GM23338 (cell line): ENCODE results near the gene CTNND2. TPM values are rescaled to one million over a fixed set of nuclear protein-coding genes. Genes with fewer than 3 reads are reported as not detected.

Source experiments
- ATAC-seq: fragments of 200-7000 bp; cut with Tn5 transposase; 3 replicates; pipeline ENCODE4 v1.9.1; 2020
- DNase-seq: peaks from one replicate; pipeline ENCODE4 v3.0.0-alpha.2; 2015; ENCODE audit warnings: low spot score
- H2AFZ ChIP-seq: fragments of 200-600 bp; sonication (generic); 2 replicates; pipeline ENCODE4 v1.8.0; 2016; ENCODE audit warnings: antibody characterized with exemption, mild to moderate bottlenecking, moderate library complexity
- H3F3A ChIP-seq: fragments of 200-600 bp; sonication (generic); replicated peaks from 2 replicates; pipeline ENCODE4 v1.8.0; 2017; ENCODE audit warnings: antibody characterized with exemption, mixed run types, low read depth
- H3K27ac ChIP-seq: fragments of 200-600 bp; sonication (generic); 2 replicates; pipeline ENCODE4 v1.6.1; 2016; ENCODE audit warnings: low read depth
- H3K27me3 ChIP-seq: fragments of 200-600 bp; sonication (generic); 2 replicates; pipeline ENCODE4 v1.8.0; 2016; ENCODE audit warnings: mild to moderate bottlenecking, mixed run types, moderate library complexity; ENCODE audit not compliant: insufficient read depth
- H3K36me3 ChIP-seq: fragments of 200-600 bp; sonication (generic); 2 replicates; pipeline ENCODE4 v1.8.0; 2016; ENCODE audit warnings: mild to moderate bottlenecking; ENCODE audit not compliant: insufficient read depth
- H3K4me1 ChIP-seq: fragments of 200-600 bp; sonication (generic); 2 replicates; pipeline ENCODE4 v1.8.0; 2016; ENCODE audit warnings: mild to moderate bottlenecking, moderate library complexity; ENCODE audit not compliant: insufficient read depth
- H3K4me2 ChIP-seq: fragments of 200-600 bp; sonication (generic); 2 replicates; pipeline ENCODE4 v1.7.1; 2017; ENCODE audit warnings: mixed run types
- H3K4me3 ChIP-seq: fragments of 200-600 bp; sonication (generic); 2 replicates; pipeline ENCODE4 v1.6.1; 2016; ENCODE audit warnings: mixed run types
- H3K79me2 ChIP-seq: fragments of 200-600 bp; sonication (generic); replicated peaks from 2 replicates; pipeline ENCODE4 v1.8.0; 2017; ENCODE audit warnings: mild to moderate bottlenecking; ENCODE audit not compliant: insufficient read depth
- H3K9me2 ChIP-seq: fragments of 200-600 bp; sonication (generic); 2 replicates; pipeline ENCODE4 v1.8.0; 2017; ENCODE audit not compliant: insufficient read depth
- H4K20me1 ChIP-seq: fragments of 200-600 bp; sonication (generic); replicated peaks from 2 replicates; pipeline ENCODE4 v1.8.0; 2017; ENCODE audit warnings: mild to moderate bottlenecking; ENCODE audit not compliant: insufficient read depth
- H3K27ac Mint-ChIP-seq: 2 replicates; pipeline ENCODE4 v1.8.0; 2020; ENCODE audit warnings: inconsistent platforms, mild to moderate bottlenecking, moderate library complexity, mixed read lengths
- H3K27me3 Mint-ChIP-seq: 3 replicates; pipeline ENCODE4 v1.8.0; 2022; ENCODE audit warnings: low read depth, mild to moderate bottlenecking, moderate library complexity, mixed read lengths, inconsistent platforms; ENCODE audit not compliant: insufficient read depth, poor library complexity
- H3K36me3 Mint-ChIP-seq: 3 replicates; pipeline ENCODE4 v1.8.0; 2021; ENCODE audit warnings: low read depth, mild to moderate bottlenecking, inconsistent platforms, moderate library complexity, mixed read lengths
- H3K4me1 Mint-ChIP-seq: 3 replicates; pipeline ENCODE4 v1.8.0; 2020; ENCODE audit warnings: mild to moderate bottlenecking, inconsistent platforms, mixed read lengths
- H3K4me3 Mint-ChIP-seq: 3 replicates; pipeline ENCODE4 v1.8.0; 2021; ENCODE audit warnings: moderate library complexity, mild to moderate bottlenecking, inconsistent platforms, mixed read lengths
- H3K9me3 Mint-ChIP-seq: 3 replicates; pipeline ENCODE4 v1.8.0; 2020; ENCODE audit warnings: moderate library complexity, mild to moderate bottlenecking, inconsistent platforms, mixed read lengths
- CREB1 ChIP-seq: fragments of 250-450 bp; sonication (Bioruptor Pico); IDR thresholded peaks from 2 replicates; pipeline ENCODE4 v1.5.0; 2020; ENCODE audit warnings: low read depth, mild to moderate bottlenecking, moderate library complexity
- CTCF ChIP-seq, 2 experiments: fragments of 200-600 bp in 1 of 2; sonication (generic) in 1 of 2; conservative IDR thresholded peaks; 2 replicates each; pipeline versions ENCODE4 v1.5.1 to v1.6.1; 2016 to 2017; ENCODE audit warnings: antibody characterized with exemption in 2 of 2, low read depth in 2 of 2, mild to moderate bottlenecking in 2 of 2, moderate library complexity in 1 of 2
- ETS1 ChIP-seq: IDR thresholded peaks from 2 replicates; pipeline ENCODE4 v1.6.1; 2016; ENCODE audit warnings: antibody characterized with exemption
- EZH2 ChIP-seq: fragments of 200-600 bp; sonication (generic); IDR thresholded peaks from one replicate; pipeline ENCODE4 v1.8.0; 2017; ENCODE audit warnings: antibody characterized with exemption, mild to moderate bottlenecking, low read depth; ENCODE audit not compliant: unreplicated experiment
- EZH2phosphoT487 ChIP-seq: fragments of 200-600 bp; sonication (generic); IDR thresholded peaks from one replicate; pipeline ENCODE4 v1.8.1; 2018; ENCODE audit warnings: antibody characterized with exemption; ENCODE audit not compliant: unreplicated experiment
- JUNB ChIP-seq: IDR thresholded peaks from one replicate; pipeline ENCODE4 v1.6.1; 2016; ENCODE audit warnings: antibody characterized with exemption; ENCODE audit not compliant: unreplicated experiment
- NANOG ChIP-seq: IDR thresholded peaks from 2 replicates; pipeline ENCODE4 v1.6.1; 2016; ENCODE audit warnings: antibody characterized with exemption, borderline replicate concordance
- POLR2AphosphoS5 ChIP-seq: IDR thresholded peaks from 2 replicates; pipeline ENCODE4 v1.6.1; 2016; ENCODE audit warnings: antibody characterized with exemption, low read depth
- STAT1 ChIP-seq: IDR thresholded peaks from one replicate; pipeline ENCODE4 v1.6.1; 2016; ENCODE audit warnings: antibody characterized with exemption; ENCODE audit not compliant: unreplicated experiment
- ZNF114 ChIP-seq: fragments of 250-450 bp; sonication (Bioruptor Pico); IDR thresholded peaks from 2 replicates; pipeline ENCODE4 v1.5.0; 2020; ENCODE audit warnings: mild to moderate bottlenecking, moderate library complexity
- ZNF331 ChIP-seq: fragments of 250-450 bp; sonication (Bioruptor Pico); IDR thresholded peaks from 2 replicates; pipeline ENCODE4 v1.5.0; 2020; ENCODE audit warnings: low read depth, mild to moderate bottlenecking, moderate library complexity
- ZNF462 ChIP-seq: fragments of 250-450 bp; sonication (Bioruptor Pico); IDR thresholded peaks from 2 replicates; pipeline ENCODE4 v1.5.0; 2020; ENCODE audit warnings: mild to moderate bottlenecking, moderate library complexity
- polyA plus RNA-seq: library from polyadenylated mRNA; unstranded; fragments of >200 nt; fragmentation: Nextera tagmentation; extraction: Ambion mirVana; gene quantifications from 2 replicates; pipeline ENCODE4 v1.2.1, GENCODE V29; 2016
- total RNA-seq: library from RNA; depleted of rRNA; stranded (reverse); fragments of >200 nt; shearing (Covaris generic); gene quantifications from 2 replicates; pipeline ENCODE4 v1.2.3, GENCODE V29; 2014
- TF ChIP-seq, protein P1 (sequence below): IDR thresholded peaks from one replicate; pipeline ENCODE4 v1.6.1; 2018; ENCODE audit warnings: antibody characterized with exemption; ENCODE audit not compliant: unreplicated experiment

Gene CTNND2
- total and polyA plus RNA-seq, 2 experiments from 2014 or later = 5.1 to 7.0 TPM

- TF ChIP-seq STAT1 = no peak
- no peak for TF ChIP-seq EZH2
These were observed 393.4 kb downstream of the CTNND2 start (continued) for GRCh38 chr5:11510889-11511288.

- H3K4me3 ChIP-seq = no peak overlapping the region
- H3K4me2 ChIP-seq = no peak overlapping the region
- no peaks in the 10 kb centered on the region for H3F3A ChIP-seq
- no peaks in the 10 kb centered on the region for H3K36me3 Mint-ChIP-seq
- TF ChIP-seq ZNF462 (no peak), JUNB (no peak), EZH2phosphoT487 (no peak), NANOG (no peak), ZNF331 (CRISPR knock-in tag) (no peak), EZH2 (no peak), CREB1 (CRISPR knock-in tag) (no peak), ETS1 (no peak), CTCF (conservative IDR thresholded peaks at IDR 0.05; ENCODE audit: low read depth in 2 of 2) (no peak), POLR2AphosphoS5 (no peak), STAT1 (no peak), ZNF114 (CRISPR knock-in tag) (no peak)
- TF ChIP-seq, protein P1, sequence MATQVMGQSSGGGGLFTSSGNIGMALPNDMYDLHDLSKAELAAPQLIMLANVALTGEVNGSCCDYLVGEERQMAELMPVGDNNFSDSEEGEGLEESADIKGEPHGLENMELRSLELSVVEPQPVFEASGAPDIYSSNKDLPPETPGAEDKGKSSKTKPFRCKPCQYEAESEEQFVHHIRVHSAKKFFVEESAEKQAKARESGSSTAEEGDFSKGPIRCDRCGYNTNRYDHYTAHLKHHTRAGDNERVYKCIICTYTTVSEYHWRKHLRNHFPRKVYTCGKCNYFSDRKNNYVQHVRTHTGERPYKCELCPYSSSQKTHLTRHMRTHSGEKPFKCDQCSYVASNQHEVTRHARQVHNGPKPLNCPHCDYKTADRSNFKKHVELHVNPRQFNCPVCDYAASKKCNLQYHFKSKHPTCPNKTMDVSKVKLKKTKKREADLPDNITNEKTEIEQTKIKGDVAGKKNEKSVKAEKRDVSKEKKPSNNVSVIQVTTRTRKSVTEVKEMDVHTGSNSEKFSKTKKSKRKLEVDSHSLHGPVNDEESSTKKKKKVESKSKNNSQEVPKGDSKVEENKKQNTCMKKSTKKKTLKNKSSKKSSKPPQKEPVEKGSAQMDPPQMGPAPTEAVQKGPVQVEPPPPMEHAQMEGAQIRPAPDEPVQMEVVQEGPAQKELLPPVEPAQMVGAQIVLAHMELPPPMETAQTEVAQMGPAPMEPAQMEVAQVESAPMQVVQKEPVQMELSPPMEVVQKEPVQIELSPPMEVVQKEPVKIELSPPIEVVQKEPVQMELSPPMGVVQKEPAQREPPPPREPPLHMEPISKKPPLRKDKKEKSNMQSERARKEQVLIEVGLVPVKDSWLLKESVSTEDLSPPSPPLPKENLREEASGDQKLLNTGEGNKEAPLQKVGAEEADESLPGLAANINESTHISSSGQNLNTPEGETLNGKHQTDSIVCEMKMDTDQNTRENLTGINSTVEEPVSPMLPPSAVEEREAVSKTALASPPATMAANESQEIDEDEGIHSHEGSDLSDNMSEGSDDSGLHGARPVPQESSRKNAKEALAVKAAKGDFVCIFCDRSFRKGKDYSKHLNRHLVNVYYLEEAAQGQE = no peak
- H3K4me3 Mint-ChIP-seq = no peak overlapping the region
- no peak overlapping the region for H2AFZ ChIP-seq
- no peaks in the 10 kb centered on the region for H3K9me3 Mint-ChIP-seq
- no peak overlapping the region for H3K27ac Mint-ChIP-seq
- peaks cover 2% of the 10 kb centered on the region for H3K27me3 Mint-ChIP-seq
- ATAC-seq = no peak
- H3K9me2 ChIP-seq = 0 out of 2 replicates have a peak, but pooled peaks cover 5% of the 10 kb centered on the region
- DNase-seq = no peak
- no peak overlapping the region for H3K27ac ChIP-seq
- H3K36me3 ChIP-seq = no peaks in the 10 kb centered on the region
- no peaks in the 10 kb centered on the region for H3K79me2 ChIP-seq
- no peaks in the 10 kb centered on the region for H4K20me1 ChIP-seq
- no peaks in the 10 kb centered on the region for H3K27me3 ChIP-seq
- peaks cover 22% of the 10 kb centered on the region for H3K4me1 ChIP-seq
- H3K4me1 Mint-ChIP-seq = peaks cover 29% of the 10 kb centered on the region
These were observed 394.5 kb downstream of the CTNND2 start for GRCh38 chr5:11509793-11510192.
